MM.1S (cell line): Measurements from ENCODE around the gene YY1.

ENCODE experiments used
- EZH2phosphoT487 ChIP-seq: fragments of 300-600 bp; sonication (generic); IDR thresholded peaks from 2 replicates; pipeline ENCODE4 v1.6.1; 2018; ENCODE audit warnings: antibody characterized with exemption, low read length
- TF ChIP-seq, protein P1 (sequence below): fragments of 300-600 bp; sonication (generic); IDR thresholded peaks from 2 replicates; pipeline ENCODE4 v1.5.1; 2016; ENCODE audit warnings: antibody characterized with exemption, low read length, mixed read lengths

DNA sequence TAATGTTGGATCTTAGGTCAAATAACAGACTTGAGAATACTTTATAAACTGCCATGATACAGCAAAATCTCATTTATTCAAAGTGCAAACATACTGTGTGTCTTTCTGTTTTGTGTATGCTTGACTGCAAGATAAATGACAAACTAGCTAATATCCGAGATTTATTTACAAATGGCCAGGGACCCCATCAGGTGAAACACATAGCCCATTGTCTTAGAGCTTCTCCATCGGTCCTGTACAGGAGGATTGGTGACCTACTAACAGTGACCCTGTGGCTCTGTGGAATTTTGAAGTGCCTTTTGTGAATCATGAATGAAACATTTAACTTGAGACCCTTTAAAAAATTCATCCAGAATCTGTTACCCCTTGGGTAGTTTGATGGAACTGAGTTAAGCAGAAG lies 40.2 kb downstream of the YY1 start:
- TF ChIP-seq, protein P1, sequence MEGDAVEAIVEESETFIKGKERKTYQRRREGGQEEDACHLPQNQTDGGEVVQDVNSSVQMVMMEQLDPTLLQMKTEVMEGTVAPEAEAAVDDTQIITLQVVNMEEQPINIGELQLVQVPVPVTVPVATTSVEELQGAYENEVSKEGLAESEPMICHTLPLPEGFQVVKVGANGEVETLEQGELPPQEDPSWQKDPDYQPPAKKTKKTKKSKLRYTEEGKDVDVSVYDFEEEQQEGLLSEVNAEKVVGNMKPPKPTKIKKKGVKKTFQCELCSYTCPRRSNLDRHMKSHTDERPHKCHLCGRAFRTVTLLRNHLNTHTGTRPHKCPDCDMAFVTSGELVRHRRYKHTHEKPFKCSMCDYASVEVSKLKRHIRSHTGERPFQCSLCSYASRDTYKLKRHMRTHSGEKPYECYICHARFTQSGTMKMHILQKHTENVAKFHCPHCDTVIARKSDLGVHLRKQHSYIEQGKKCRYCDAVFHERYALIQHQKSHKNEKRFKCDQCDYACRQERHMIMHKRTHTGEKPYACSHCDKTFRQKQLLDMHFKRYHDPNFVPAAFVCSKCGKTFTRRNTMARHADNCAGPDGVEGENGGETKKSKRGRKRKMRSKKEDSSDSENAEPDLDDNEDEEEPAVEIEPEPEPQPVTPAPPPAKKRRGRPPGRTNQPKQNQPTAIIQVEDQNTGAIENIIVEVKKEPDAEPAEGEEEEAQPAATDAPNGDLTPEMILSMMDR = no peak
- TF ChIP-seq EZH2phosphoT487 = no peak
